Neural cell (in vitro differentiated cells): Measurements from ENCODE around the gene ST8SIA6. TPM values are rescaled to one million over a fixed set of nuclear protein-coding genes. Genes with fewer than 3 reads are reported as not detected.

Experiments used
- H2AFZ ChIP-seq: fragments of 200-600, 300-800 bp; sonication (generic), shearing (Covaris generic); 2 replicates; pipeline ENCODE4 v1.6.0; 2014; ENCODE audit warnings: low read depth, mild to moderate bottlenecking, antibody characterized with exemption, low read length, moderate library complexity
- H3F3A ChIP-seq: fragments of 200-600 bp; shearing (Covaris generic); 2 replicates; pipeline ENCODE4 v1.6.1; 2016; ENCODE audit warnings: mild to moderate bottlenecking, moderate library complexity, mixed read lengths, antibody characterized with exemption, low read length; ENCODE audit not compliant: insufficient read depth, poor library complexity, severe bottlenecking
- H3K27ac ChIP-seq: fragments of 200-600, 300-800 bp; sonication (generic), shearing (Covaris generic); 2 replicates; pipeline ENCODE4 v1.5.1; 2014; ENCODE audit warnings: mild to moderate bottlenecking, low read length, moderate library complexity
- H3K27me3 ChIP-seq: fragments of 300-800, 200-600 bp; sonication (generic), shearing (Covaris generic); 2 replicates; pipeline ENCODE4 v1.6.0; 2014; ENCODE audit warnings: mild to moderate bottlenecking, low read depth, low read length, moderate library complexity; ENCODE audit not compliant: insufficient read depth
- H3K36me3 ChIP-seq: fragments of 300-800, 200-600 bp; sonication (generic), shearing (Covaris generic); 2 replicates; pipeline ENCODE4 v1.5.1; 2014; ENCODE audit warnings: mild to moderate bottlenecking, antibody characterized with exemption, low read length, moderate library complexity; ENCODE audit not compliant: insufficient read depth
- H3K4me2 ChIP-seq: fragments of 300-800, 200-600 bp; sonication (generic), shearing (Covaris generic); 2 replicates; pipeline ENCODE4 v1.6.0; 2014; ENCODE audit warnings: mild to moderate bottlenecking, low read length
- H3K4me3 ChIP-seq: fragments of 300-800, 200-600 bp; sonication (generic), shearing (Covaris generic); 2 replicates; pipeline ENCODE4 v1.5.1; 2014; ENCODE audit warnings: mild to moderate bottlenecking, low read length, moderate library complexity
- H3K79me2 ChIP-seq: fragments of 200-600 bp; shearing (Covaris generic); replicated peaks from 2 replicates; pipeline ENCODE4 v1.6.0; 2014; ENCODE audit warnings: mild to moderate bottlenecking, low read length, moderate library complexity; ENCODE audit not compliant: insufficient read depth
- H3K9ac ChIP-seq: fragments of 300-800, 200-600 bp; sonication (generic), shearing (Covaris generic); 2 replicates; pipeline ENCODE4 v1.6.1; 2016; ENCODE audit warnings: mild to moderate bottlenecking, low read length, mixed read lengths
- H3K9me2 ChIP-seq: fragments of 200-600 bp; shearing (Covaris generic); 2 replicates; pipeline ENCODE4 v1.6.1; 2016; ENCODE audit warnings: mild to moderate bottlenecking, low read length, mixed read lengths; ENCODE audit not compliant: insufficient read depth
- H3K9me3 ChIP-seq: fragments of 200-600, 300-800 bp; sonication (generic), shearing (Covaris generic); 2 replicates; pipeline ENCODE4 v1.6.1; 2016; ENCODE audit warnings: mild to moderate bottlenecking, mixed run types, low read length, moderate library complexity, mixed read lengths
- H4K20me1 ChIP-seq: fragments of 200-600 bp; shearing (Covaris generic); 2 replicates; pipeline ENCODE4 v1.6.1; 2016; ENCODE audit warnings: mild to moderate bottlenecking, mixed run types; ENCODE audit not compliant: insufficient read depth
- CTCF ChIP-seq: fragments of 450-650 bp; IDR thresholded peaks from 2 replicates; pipeline ENCODE4 v1.5.1; 2014; ENCODE audit warnings: antibody characterized with exemption, mild to moderate bottlenecking, moderate library complexity; ENCODE audit not compliant: poor library complexity, severe bottlenecking
- EP300 ChIP-seq: fragments of 450-650 bp; conservative IDR thresholded peaks from 2 replicates; pipeline ENCODE4 v1.6.1; 2014; ENCODE audit warnings: antibody characterized with exemption, mild to moderate bottlenecking, moderate library complexity; ENCODE audit not compliant: poor library complexity, severe bottlenecking
- EZH2 ChIP-seq: fragments of 200-600, 300-800 bp; shearing (Covaris generic), sonication (generic); IDR thresholded peaks from 2 replicates; pipeline ENCODE4 v1.6.1; 2014; ENCODE audit warnings: antibody characterized with exemption, low read length, borderline replicate concordance, mild to moderate bottlenecking; ENCODE audit not compliant: insufficient read depth, poor library complexity, severe bottlenecking
- MXI1 ChIP-seq: fragments of 450-650 bp; conservative IDR thresholded peaks from 2 replicates; pipeline ENCODE4 v1.6.1; 2014; ENCODE audit warnings: antibody characterized with exemption, mild to moderate bottlenecking; ENCODE audit not compliant: poor library complexity, severe bottlenecking
- POLR2AphosphoS5 ChIP-seq: IDR thresholded peaks from 2 replicates; pipeline ENCODE4 v1.6.1; 2012
- RAD21 ChIP-seq: fragments of 450-650 bp; conservative IDR thresholded peaks from 2 replicates; pipeline ENCODE4 v1.6.1; 2014; ENCODE audit warnings: antibody characterized with exemption, mild to moderate bottlenecking, moderate library complexity
- REST ChIP-seq: IDR thresholded peaks from 2 replicates; pipeline ENCODE4 v1.6.1; 2012; ENCODE audit warnings: borderline replicate concordance
- SMC3 ChIP-seq: fragments of 450-650 bp; conservative IDR thresholded peaks from 2 replicates; pipeline ENCODE4 v1.6.1; 2014; ENCODE audit warnings: antibody characterized with exemption, mild to moderate bottlenecking, moderate library complexity; ENCODE audit not compliant: poor library complexity
- TAF1 ChIP-seq: IDR thresholded peaks from 2 replicates; pipeline ENCODE4 v1.6.1; 2012; ENCODE audit warnings: low read depth
- polyA plus RNA-seq: library from polyadenylated mRNA; depleted of rRNA; stranded (reverse); fragments of >200 nt; gene quantifications from 2 replicates; pipeline ENCODE4 v1.2.3, GENCODE V29; 2014

Gene ST8SIA6
- polyA plus RNA-seq, 1 donor from 2014 or later: 0.41 TPM

- Histone ChIP-seq H3F3A (no peaks in the 10 kb centered on the region), H3K9me3 (no peaks in the 10 kb centered on the region), H3K4me2 (no peak overlapping the region), H3K79me2 (no peaks in the 10 kb centered on the region), H3K27ac (no peak overlapping the region), H3K4me3 (no peak overlapping the region), H3K27me3 (no peaks in the 10 kb centered on the region), H3K36me3 (no peaks in the 10 kb centered on the region), H3K9ac (no peak overlapping the region), H3K9me2 (no peaks in the 10 kb centered on the region), H2AFZ (no peak overlapping the region), H4K20me1 (no peaks in the 10 kb centered on the region)
- TF ChIP-seq EZH2 (no peak), REST (no peak), POLR2AphosphoS5 (no peak), CTCF (no peak), TAF1 (no peak), EP300 (no peak), RAD21 (no peak), SMC3 (no peak), MXI1 (no peak)
These were observed 28.7 kb downstream of the ST8SIA6 start for GRCh38 chr10:17425584-17426262.

- no peak overlapping the region for H2AFZ ChIP-seq
- H3K4me2 ChIP-seq: no peak overlapping the region
- no peaks in the 10 kb centered on the region for H3K36me3 ChIP-seq
- H3K9me2 ChIP-seq: no peaks in the 10 kb centered on the region
- TF ChIP-seq SMC3: no peak
- TF ChIP-seq CTCF: no peak
- no peak for TF ChIP-seq POLR2AphosphoS5
- TF ChIP-seq TAF1: no peak
- TF ChIP-seq RAD21: no peak
- TF ChIP-seq REST: no peak
- H3K4me3 ChIP-seq: no peak overlapping the region
- H3K9me3 ChIP-seq: no peaks in the 10 kb centered on the region
- no peak overlapping the region for H3K27ac ChIP-seq
- no peaks in the 10 kb centered on the region for H3K27me3 ChIP-seq
- no peak overlapping the region for H3K9ac ChIP-seq
- no peaks in the 10 kb centered on the region for H3K79me2 ChIP-seq
- no peaks in the 10 kb centered on the region for H3F3A ChIP-seq
- no peaks in the 10 kb centered on the region for H4K20me1 ChIP-seq
These were observed 30.7 kb downstream of the ST8SIA6 start for GRCh38 chr10:17423632-17424186.
